Measurements from ENCODE around the gene CFAP61. TPM values are rescaled to one million over a fixed set of nuclear protein-coding genes. Genes with fewer than 3 reads are reported as not detected.

Gene CFAP61
- total RNA-seq, 4 donors from 2014 or later: 0.18 to 0.80 (median 0.57) TPM

- Histone ChIP-seq H3K36me3 (no peaks in the 10 kb centered on the region), H3K4me3 (no peak overlapping the region), H3K9me3 (no peaks in the 10 kb centered on the region), H3K27me3 (no peaks in the 10 kb centered on the region), H3K4me1 (peaks cover 6% of the 10 kb centered on the region), H3K27ac (no peak overlapping the region)
- DNase-seq (ENCODE audit: low spot score in 2 of 2): no peak
- TF ChIP-seq POLR2AphosphoS5 (IDR thresholded peaks at IDR 0.05) (no peak), EP300 (IDR thresholded peaks at IDR 0.05) (no peak), POLR2A (IDR thresholded peaks at IDR 0.05) (no peak)
- TF ChIP-seq, protein P1, sequence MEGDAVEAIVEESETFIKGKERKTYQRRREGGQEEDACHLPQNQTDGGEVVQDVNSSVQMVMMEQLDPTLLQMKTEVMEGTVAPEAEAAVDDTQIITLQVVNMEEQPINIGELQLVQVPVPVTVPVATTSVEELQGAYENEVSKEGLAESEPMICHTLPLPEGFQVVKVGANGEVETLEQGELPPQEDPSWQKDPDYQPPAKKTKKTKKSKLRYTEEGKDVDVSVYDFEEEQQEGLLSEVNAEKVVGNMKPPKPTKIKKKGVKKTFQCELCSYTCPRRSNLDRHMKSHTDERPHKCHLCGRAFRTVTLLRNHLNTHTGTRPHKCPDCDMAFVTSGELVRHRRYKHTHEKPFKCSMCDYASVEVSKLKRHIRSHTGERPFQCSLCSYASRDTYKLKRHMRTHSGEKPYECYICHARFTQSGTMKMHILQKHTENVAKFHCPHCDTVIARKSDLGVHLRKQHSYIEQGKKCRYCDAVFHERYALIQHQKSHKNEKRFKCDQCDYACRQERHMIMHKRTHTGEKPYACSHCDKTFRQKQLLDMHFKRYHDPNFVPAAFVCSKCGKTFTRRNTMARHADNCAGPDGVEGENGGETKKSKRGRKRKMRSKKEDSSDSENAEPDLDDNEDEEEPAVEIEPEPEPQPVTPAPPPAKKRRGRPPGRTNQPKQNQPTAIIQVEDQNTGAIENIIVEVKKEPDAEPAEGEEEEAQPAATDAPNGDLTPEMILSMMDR (IDR thresholded peaks at IDR 0.05): no peak
- whole genome bisulfite sequencing: 66% methylated on average over 1 of the region's 1 CpG
These were observed 268.8 kb downstream of the CFAP61 start for GRCh38 chr20:20321134-20321533.

- 100% methylated on average over 1 of the region's 1 CpG for WGBS
- Histone ChIP-seq H3K27ac (no peak overlapping the region), H3K4me3 (no peak overlapping the region), H3K36me3 (no peaks in the 10 kb centered on the region), H3K9me3 (no peaks in the 10 kb centered on the region), H3K4me1 (peaks cover 6% of the 10 kb centered on the region), H3K27me3 (no peaks in the 10 kb centered on the region)
- DNase-seq (ENCODE audit: low spot score in 2 of 2): no peak
- TF ChIP-seq, protein P1 (IDR thresholded peaks at IDR 0.05): no peak
These were observed 269.6 kb downstream of the CFAP61 start for GRCh38 chr20:20321917-20322316.

- WGBS: 90% methylated on average over 6 of the region's 6 CpGs
These were observed 270.6 kb downstream of the CFAP61 start for GRCh38 chr20:20322912-20323311.

GRCh38 chr20:20327746-20328145, 275.4 kb downstream of the CFAP61 start:
- H3K9me3 ChIP-seq: no peaks in the 10 kb centered on the region
- no peaks in the 10 kb centered on the region for H3K36me3 ChIP-seq
- H3K4me3 ChIP-seq: no peak overlapping the region
- WGBS: 83% methylated on average over 6 of the region's 6 CpGs
- H3K4me1 ChIP-seq: no peaks in the 10 kb centered on the region
- H3K27me3 ChIP-seq: no peaks in the 10 kb centered on the region
- no peak for DNase-seq (ENCODE audit: low spot score in 2 of 2)
- TF ChIP-seq POLR2A (IDR thresholded peaks at IDR 0.05): no peak
- TF ChIP-seq, protein P1 (IDR thresholded peaks at IDR 0.05): no peak
- TF ChIP-seq EP300 (IDR thresholded peaks at IDR 0.05): no peak
- TF ChIP-seq POLR2AphosphoS5 (IDR thresholded peaks at IDR 0.05): no peak
- H3K27ac ChIP-seq: no peak overlapping the region

More at GRCh38 chr20:20322912-20323311, 270.6 kb downstream of the CFAP61 start:
- Histone ChIP-seq H3K9me3 (no peaks in the 10 kb centered on the region), H3K36me3 (no peaks in the 10 kb centered on the region), H3K27me3 (no peaks in the 10 kb centered on the region), H3K4me3 (no peak overlapping the region), H3K4me1 (no peaks in the 10 kb centered on the region), H3K27ac (no peak overlapping the region)
- TF ChIP-seq POLR2A (IDR thresholded peaks at IDR 0.05) (no peak), POLR2AphosphoS5 (IDR thresholded peaks at IDR 0.05) (no peak), EP300 (IDR thresholded peaks at IDR 0.05) (no peak)
- TF ChIP-seq, protein P1 (IDR thresholded peaks at IDR 0.05): no peak
- no peak for DNase-seq (ENCODE audit: low spot score in 2 of 2)

DNA sequence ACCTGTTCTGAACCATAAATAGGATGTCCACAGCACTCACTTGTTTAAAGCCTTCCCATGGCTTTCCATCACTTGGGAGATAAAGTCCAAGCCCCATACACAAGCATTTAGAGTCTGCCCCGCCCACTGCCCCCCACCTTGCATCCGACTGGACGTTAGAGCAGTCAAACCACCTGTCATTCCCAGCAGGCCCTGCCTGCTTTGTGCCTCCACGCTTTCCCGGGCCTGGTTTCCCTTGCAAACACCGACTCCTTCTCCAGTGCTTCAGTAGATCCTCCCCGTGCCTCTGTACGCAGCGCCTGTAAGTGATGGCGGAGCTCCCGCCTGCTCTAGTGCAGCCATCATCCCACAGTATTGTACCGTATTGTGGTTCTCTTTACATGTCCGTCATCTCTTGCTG, 277.2 kb downstream of the CFAP61 start:
- Histone ChIP-seq H3K36me3 (no peaks in the 10 kb centered on the region), H3K4me1 (no peaks in the 10 kb centered on the region), H3K27me3 (no peaks in the 10 kb centered on the region), H3K9me3 (no peaks in the 10 kb centered on the region), H3K27ac (no peak overlapping the region), H3K4me3 (no peak overlapping the region)
- no peak for DNase-seq (ENCODE audit: low spot score in 2 of 2)
- 94% methylated on average over 13 of the region's 13 CpGs for WGBS
- TF ChIP-seq EP300 (IDR thresholded peaks at IDR 0.05) (no peak), POLR2AphosphoS5 (IDR thresholded peaks at IDR 0.05) (no peak), POLR2A (IDR thresholded peaks at IDR 0.05) (no peak)
- TF ChIP-seq, protein P1 (IDR thresholded peaks at IDR 0.05): no peak

All from suprapubic skin (tissue), 4 donors.